ENCODE data around the gene FXYD1.
"Not testable (repeated sequence)": the region's sequence is repeated elsewhere in the genome, so short reads cannot be mapped to it uniquely, and the experiment has no call there.

The FXYD1 gene

DNA sequence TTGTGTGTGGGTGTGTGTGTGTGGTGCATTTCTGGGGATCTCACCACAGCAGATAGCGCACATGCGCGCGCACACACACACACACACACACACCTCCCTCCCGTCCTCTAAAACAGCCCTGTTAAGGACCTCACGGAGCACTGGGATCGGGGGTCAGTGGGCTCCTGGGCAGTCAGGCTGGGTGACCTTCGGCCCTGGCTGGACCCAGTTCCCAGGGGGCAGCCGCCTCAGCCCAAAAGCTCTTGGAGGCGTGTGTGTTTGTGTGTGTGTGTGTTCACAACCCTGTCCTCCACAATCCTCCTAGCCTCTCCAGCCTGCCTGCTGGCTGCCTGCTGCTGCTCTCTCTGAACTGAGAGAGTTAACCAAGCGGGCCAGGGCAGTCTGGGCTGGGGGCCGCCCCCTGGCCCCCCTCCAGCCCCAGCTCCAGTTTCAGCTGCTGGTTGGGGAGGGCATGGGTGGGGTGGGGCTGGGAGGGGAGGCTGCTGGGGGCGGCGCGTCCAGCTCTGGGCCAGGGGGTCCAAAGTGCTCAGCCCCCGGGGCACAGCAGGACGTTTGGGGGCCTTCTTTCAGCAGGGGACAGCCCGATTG, at the start of gene FXYD1:
FXYD1 (plus strand) TSS at position 520 of the 588 bp plus-strand sequence. CDS start 1,256 bp downstream, outside the sequence.
- peak; percentile 20 for DNase-seq

DNA sequence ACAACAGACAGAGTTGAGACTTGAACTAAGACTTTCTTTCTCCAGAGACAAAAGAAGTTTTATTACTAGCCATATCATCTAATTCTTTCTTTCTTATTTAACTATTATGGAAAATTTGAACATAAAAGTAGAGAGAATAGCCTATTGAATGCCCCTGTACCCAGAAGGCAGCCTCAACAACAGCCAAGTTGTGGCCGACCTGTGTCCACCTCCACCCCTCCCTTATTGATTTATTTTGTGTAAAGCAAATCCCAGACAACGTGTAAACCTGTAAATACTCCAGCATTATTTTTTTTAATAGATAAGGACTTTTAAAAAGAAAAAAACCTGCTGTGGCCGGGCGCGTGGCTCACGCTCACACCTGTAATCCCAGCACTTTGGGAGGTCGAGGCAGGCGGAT, 49.1 kb upstream of the FXYD1 start:
- no peak for DNase-seq

DNA sequence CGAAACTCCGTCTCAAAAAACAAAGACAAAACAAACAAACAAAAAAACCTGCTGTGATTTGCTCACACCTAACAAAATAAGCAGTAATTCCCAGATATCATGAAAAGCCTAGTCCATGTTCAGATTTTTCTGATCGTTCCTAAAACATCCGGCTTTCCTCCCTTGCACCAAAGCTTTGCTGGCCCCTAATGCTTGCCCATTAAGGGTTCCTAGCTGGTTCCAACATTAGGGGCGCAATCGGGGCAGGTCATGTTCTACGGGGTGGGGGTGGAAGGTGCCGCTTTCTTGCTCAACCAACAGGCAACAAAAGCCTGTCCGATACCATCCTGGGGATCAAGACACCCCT, 48.5 kb upstream of the FXYD1 start:
- DNase-seq = no peak

DNA sequence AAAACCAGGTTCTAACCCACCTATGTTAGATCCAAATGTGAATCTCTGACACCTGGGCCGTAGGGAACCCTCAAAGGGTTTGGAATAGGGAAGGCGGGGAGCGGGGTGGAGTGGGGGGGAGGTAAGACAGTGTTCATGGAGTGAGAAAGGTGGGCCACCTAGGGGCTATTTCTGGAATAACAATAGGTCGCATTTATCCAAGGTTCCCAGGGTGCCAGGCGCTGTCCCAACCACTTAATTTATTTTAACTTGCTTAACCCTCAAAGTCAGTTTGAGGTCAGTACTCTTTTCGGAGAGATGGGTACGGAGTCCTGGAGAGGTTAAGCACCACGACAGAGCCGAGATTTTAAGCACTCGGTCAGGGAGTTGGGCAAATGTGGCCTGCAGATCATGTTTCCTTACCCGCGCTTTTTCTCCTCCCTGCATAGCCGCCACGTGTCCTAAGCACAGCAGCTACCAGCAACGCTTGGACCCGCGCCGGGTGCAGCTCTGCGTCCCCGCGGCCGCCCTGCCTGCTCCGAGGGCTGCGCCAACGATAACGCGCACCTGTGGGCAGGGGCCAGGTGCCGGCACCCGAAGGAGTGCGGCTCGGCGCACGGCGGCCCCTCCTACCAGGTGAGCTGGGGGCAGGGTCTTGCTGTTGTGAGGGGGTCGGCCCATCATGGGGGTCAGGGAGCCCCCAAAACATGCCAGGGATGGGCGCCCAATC, 48.0 kb upstream of the FXYD1 start:
- DNase-seq = peak; percentile 88

DNA sequence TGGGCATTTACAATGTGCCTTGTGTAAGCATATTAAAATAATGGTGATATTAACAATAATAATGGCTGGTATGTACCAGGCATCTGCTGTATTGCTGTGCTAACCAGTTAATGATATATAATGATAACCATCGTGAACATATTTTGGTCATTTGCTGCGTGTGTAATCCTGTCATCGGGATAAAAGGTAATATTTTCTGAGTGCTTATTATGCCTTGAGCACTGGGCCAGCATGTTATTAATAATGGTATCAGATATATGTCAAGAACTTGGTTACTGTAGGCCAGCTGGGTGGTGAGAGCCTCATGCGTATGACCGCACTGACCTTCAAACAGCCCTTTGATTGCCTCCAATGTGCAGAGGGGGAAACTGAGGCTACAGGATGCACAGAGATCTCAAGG, 45.2 kb upstream of the FXYD1 start:
- DNase-seq = no peak

DNA sequence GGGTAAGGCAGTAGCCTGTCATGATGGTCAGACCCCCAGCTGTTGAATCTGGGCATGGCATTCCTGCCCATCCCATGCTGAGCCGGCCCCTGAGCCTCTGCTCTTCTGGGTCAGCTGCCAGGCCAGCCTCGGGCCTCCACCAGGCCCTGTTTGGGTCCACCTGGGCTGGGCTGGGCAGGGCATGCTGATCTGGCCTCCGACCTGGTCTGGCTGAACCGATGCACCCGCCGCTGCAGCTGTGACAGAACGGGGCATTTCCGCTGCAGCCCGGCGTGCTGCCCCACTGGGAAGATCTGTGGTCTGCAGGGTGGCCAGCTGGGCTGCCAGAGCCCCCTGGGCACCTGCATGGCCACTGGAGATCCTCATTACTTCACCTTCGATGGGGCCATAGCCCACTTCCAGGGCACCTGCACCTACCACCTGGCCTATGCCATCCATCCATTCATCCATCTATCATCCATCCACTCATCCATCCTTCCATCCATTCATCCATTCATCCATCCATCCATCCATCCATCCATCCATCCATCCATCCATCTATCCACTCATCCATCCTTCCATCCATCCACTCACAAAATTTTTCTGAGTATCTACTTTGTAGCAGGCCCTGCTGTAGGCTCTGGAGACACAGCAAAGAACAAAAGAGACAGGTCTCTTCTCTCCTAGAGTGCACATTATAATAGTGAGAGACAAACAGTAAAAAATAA, 44.5 kb upstream of the FXYD1 start:
- DNase-seq = no peak

DNA sequence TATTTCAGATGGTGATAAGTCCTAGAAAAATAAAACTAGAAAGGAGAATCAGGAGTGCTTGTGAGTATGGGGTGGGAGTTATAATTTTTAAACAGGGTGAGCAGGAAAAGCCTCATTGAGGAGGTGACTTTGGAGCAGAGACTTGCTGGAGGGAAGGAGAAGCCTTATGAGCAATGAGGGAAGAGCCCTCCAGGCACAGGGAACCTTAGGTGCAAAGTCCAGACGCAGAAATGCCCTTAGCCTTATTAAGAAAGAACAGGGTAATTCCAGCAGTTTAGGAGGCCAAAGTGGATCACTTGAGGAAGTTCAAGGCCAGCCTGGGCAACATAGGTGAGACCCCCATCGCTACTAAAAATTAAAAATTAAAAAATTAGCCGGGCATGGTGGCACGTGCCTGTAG, 44.0 kb upstream of the FXYD1 start:
- DNase-seq = no peak

DNA sequence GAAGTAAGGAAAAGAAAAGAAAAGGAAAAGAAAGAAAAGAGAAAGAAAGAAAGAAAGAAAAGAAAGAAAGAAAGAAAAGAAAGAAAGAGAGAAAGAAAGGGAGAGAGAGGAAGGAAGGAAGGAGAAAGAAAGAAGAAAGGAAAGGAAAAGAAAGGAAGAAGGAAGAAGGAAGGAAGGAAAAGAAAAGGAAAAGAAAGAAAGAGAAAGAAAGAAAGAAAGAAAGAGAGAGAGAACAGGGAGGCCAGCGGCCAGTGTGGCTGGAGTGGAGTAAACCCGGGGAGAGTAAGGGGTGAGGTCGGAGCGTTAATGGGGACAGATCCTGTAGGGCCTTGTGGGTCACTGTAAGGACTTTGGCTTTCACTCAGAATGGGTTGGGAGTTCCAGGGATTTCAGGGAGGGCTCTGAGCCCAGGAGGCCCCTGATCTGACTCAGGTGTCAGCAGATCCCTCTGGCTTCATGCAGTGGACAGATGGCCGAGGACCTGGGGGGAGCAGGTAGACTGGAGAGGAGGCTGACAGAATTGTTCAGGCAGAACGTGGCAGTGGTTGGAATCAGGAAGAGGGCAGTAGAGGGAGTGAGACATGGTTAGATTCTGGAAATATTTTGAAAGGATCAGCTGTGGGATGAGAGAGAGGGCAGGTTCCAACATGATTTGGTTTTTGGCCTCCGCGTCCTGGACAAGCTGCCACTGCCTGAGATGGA, 42.8 kb upstream of the FXYD1 start:
- no peak for DNase-seq

DNA sequence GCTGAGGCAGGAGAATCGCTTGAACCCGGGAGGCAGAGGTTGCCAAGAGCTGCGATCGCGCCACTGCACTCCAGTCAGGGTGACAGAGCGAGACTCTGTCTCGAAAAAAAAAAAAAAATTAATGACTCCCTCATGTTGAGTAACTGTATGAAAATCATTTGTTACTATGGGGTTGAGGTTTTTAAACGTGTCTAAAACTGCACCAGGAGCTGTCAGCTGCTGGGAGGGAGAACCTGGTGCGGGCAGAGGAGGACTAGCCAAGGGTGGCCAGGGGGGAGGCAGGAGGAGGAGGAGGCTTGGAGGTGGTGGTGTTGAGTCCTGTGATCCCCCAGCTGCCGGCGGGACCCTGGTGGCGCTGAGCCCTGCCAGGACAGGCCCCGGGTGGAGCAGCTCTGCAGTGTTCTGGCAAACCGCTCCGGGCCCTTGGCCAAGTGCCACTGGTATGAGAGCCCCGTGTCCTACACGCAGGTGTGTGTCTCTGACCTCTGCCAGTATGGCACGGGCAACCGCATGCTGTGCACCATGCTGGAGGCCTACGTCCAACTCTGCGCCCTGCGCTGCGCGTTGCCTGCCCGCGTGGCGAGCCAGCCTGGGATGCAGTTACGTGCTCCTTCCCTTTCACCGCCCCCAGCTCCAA, 40.1 kb upstream of the FXYD1 start:
- no peak for DNase-seq

DNA sequence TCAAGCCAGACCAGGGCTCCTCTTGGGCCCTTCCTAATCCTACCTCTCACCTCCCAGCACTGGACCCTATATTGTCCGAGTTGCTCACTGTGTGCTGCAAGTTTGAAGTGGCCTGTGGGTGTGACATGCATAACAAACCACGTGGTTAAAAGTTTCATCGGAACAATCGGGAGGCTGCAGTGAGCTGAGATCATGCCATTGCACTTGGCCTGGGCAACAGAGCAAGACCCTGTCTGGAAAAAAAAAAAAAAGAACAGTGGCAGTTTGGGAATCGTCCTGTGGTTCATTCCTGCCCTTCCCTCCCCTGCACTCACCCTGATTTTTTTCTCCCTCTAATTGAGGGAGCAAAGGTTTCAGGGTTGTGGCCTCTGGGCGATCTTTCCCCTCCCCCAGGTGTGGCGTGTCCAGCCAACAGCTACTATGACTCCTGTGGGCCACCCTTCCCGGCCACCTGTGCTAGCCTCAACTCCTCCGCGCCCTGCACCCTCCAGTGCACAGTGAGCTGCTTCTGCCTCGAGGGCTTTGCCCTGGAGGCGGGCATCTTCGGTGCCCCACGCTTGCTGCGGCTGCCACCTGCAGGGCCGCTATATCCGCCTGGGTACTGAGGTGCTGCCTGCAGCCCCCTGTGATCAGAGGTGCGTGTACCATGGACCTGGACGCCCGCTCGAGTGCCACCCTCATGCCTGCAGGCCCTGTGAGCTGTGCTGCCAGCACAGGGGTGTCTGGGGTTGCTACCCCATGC, 39.3 kb upstream of the FXYD1 start:
- DNase-seq = no peak

DNA sequence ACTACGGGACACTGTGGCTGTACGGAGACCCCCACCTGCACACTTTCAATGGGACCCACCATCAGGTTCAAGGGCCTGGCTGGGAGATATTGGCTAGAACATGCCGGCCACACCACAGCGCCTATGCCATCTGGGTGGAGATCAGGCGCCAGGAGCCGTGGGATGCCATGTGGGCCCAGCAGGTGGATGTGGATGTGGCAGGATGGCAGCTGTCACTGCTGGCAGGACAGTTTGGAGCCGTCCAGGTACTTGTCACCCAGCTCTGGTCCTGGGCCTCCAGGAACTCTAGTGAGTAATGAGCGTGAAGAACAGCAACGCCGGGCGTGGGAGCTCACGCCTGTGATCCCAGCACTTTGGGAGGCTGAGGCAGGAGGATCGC, 38.7 kb upstream of the FXYD1 start:
- no peak for DNase-seq

DNA sequence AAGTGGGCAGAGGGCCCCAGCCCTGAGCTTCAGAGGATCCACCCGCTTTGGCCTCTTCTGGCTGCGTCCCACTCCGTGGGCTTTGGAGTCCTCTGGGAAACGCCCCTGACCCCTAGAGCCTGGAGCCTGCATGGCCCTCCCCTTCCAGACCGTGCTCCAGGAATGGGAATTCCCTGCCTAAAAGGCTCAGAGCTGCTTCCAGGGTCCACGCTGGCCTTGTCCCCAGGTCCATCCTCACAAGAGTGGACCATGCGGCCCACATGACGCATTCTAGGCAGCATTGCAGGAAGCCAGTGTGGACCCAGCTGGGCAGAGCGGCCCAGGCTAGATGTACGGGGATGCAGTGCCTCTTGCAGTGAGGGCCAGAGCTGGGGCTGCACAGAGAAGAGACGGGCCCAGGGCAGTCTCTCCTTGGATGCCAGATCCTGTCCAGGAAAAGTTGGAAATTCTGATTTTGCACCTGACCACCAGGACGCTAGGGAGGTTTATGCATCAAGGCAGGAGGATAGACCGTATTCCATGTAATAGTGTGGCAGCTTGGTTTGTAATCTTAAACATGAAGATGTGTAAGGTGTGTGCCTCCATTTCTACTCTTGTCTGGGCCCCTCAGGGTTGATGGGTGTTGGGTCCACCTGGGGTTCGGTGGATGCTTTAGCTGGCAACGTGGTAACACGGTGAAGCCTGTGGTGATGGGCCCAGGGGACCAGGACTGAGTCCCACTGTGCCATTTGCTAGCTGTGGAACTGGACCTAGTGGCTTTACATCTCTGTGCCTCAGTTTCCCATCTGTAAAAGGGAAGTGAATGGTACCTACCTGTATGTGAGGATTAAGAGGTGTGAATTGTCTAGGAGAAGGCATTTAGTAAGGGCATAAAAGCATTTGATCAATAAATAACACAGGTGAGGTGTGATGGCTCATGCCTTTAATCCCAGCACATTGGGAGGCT, 37.8 kb upstream of the FXYD1 start:
- no peak for DNase-seq

DNA sequence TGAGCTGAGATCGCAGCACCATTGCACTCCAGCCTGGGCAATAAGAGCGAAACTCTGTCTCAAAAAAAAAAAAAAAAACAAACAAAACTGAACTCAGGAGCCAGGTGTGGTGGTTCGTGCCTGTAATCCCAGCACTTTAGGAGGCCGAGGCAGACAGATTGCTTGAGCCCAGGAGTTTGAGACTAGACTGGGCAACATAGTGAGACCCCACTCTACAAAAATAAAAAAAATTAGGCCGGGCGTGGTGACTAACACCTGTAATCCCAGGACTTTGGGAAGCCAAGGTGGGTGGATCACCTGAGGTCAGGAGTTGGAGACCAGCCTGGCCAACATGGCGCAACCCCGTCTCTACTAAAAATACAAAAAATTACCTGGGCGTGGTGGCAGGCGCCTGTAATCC, 36.7 kb upstream of the FXYD1 start:
- DNase-seq = not testable (repeated sequence)

DNA sequence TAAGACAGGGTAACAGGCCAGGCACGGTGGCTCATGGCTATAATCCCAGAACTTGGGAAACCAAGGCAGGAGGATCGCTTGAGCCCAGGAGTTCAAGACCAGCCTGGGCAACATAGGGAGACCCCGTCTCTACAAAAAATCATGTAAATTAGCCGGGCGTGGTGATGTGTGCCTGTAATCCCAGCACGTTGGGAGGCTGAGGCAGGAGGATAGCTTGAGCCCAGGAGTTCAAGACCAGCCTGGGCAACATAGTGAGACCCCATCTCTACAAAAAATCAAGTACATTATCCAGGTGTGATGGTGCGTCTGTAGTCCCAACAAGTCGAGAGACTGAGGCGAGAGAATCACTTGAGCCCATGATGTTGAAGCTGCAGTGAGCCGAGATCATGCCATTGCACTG, 35.0 kb upstream of the FXYD1 start:
- DNase-seq = not testable (repeated sequence)

DNA sequence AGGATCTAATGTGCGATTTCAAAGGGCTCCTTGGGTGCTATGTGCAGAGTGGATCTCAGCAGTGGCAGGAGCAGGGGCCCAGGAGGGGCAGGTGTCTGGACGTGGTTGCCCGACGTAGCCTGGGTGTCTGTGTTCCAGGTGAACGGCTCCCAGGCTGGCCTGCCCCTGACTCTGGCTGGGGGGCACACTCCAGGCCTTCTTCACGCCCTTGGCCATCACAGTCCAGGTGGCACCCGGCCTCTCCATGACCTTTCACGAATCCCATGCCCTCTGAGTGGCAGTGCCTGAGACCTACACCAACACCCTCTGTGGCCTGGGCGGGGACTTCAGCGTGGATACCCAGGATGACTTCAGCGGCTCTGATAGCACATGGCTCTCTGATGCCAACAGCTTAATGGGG, 34.3 kb upstream of the FXYD1 start:
- DNase-seq = no peak

DNA sequence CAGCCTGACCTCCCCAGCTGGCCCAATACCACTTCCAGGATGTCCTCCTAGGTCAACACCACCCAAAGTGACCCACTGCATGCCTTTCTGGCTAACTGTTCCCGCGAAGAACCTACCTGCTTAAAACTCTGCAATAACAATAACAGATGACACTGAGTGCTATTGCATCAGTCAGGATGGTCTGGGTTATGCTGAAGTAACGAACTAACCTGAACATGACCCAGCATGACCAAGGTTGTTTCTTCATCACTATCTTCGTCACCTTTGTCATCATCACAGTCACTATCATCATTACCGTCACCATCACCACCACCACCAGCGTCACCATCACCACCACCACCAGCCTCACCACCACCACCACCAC, 33.6 kb upstream of the FXYD1 start:
- DNase-seq = no peak

DNA sequence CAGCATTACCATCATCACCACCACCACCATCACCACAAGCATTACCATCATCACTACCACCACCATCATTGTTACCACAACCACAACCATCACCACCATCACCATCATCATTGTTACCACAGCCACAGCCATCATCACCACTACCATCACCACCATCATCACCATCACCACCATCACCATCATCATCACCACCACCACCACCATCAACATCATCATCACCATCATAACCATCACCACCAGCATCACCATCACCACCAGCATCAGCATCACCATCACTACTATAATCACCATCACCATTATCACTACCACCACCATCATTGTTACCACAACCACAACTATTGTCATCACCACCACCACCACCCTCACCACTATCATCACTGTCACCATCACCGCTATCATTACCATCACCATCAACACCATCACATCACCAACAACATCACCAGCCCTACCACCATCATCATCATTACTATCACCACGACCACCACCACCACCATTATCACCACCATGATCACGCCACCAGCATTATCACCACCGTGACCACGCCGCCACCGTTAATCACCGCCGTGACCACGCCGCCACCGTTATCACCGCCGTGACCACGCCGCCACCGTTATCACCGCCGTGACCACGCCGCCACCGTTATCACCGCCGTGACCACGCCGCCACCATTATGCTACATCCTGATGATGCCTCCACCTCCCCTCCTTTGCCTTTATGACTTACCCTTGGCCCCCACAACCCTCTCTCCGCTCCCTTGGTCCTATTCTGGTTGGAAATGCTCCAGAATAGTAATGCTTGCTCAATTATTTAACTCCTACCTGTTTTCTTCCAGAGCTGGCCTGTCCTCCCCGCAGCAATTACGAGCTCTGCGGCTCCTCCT, 33.0 kb upstream of the FXYD1 start:
- DNase-seq = no peak

DNA sequence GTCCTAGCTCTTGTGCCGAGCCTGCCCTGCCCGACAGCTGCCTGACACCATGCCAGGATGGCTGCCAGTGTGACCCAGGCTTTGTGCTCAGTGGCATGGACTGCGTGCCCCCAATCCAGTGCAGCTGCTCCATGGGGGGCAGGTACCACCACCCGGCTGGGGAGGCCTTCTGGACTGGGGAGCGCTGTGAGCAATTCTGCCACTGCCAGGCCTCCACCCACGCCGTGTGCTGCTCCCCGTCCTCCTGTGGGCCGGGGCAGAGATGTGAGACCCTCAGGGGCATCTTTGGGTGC, 32.4 kb upstream of the FXYD1 start:
- no peak for DNase-seq

DNA sequence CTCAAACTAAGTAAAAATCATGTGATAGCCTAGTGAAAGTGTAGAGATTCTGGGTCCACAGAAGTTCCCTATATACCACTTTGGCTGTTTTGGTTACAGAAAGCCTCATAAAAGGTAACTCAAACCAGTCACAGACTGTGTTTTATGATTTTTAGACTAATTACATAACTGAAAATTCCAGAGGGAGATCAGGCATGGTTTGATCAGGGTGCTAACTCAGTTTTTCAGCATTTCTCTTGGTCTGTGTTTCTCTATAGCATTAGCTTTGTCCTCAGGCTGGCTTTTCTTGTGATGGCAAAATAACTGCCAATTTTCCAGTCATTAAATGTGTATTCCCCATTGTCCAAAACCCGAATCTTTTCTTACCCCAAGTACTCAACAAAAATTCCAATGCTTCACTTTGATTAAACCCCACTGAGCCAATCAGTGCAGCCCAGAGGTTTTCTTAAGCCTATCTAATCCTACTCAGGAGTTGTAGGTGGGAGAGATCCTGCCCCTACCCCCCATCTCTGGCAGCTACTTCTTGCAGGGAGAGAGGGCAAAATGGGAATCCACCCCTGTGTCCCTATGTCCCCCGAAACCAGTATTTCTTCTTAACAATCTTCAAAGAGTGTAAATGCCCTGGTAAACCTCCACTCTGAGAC, 31.6 kb upstream of the FXYD1 start:
- DNase-seq = no peak

DNA sequence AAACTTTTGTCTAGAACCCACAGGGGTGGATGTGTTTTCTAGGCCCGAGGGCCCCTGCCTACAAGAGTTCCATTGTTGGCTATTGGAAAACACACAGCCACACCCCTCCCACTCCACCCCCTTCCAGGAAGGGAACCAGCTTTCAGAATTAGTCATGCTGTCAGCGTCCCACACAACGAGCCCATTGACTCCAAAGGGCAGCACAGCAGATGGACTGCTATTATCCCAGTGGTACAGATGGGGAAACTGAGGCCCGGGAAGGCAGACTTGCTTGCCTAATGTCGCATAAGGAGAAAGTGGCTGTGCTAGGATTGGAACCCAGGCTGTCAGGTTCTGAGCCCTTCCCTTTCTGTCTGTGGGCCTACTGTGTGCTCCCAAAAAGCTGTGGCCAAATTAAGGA, 31.1 kb upstream of the FXYD1 start:
- DNase-seq = no peak
